Natural killer cell (primary cell): Measurements from ENCODE around the gene PROCR. TPM values are rescaled to one million over a fixed set of nuclear protein-coding genes. Genes with fewer than 3 reads are reported as not detected.

Experiments
- ATAC-seq, 3 donors: fragments of 150-1000 bp in 2 of 3; fragments of 200-7000 bp in 1 of 3; cut with Tn5 transposase; 1 replicate in 1 of 3; 2 replicates in 2 of 3; pipeline ENCODE4 v1.10.0; 2021; ENCODE audit warnings: mild to moderate bottlenecking in 2 of 3, moderate library complexity in 2 of 3
- DNase-seq, 2 donors: peaks; one replicate each; pipeline versions ENCODE4 v3.0.0 to v3.0.0-alpha.2; 2013 to 2021; ENCODE audit warnings: mixed read lengths in 1 of 2
- H3K27ac ChIP-seq: one replicate; pipeline ENCODE4 v1.5.1; 2013; ENCODE audit warnings: mild to moderate bottlenecking, low read length
- H3K27me3 ChIP-seq: one replicate; pipeline ENCODE4 v1.6.1; 2013; ENCODE audit warnings: low read length; ENCODE audit not compliant: control insufficient read depth, insufficient read depth
- H3K36me3 ChIP-seq: one replicate; pipeline ENCODE4 v1.6.1; 2013; ENCODE audit warnings: low read length; ENCODE audit not compliant: control insufficient read depth, insufficient read depth
- H3K4me1 ChIP-seq: one replicate; pipeline ENCODE4 v1.6.1; 2013; ENCODE audit warnings: low read length; ENCODE audit not compliant: control insufficient read depth, insufficient read depth
- H3K4me3 ChIP-seq: one replicate; pipeline ENCODE4 v1.5.1; 2013; ENCODE audit warnings: low read length
- H3K9me3 ChIP-seq: one replicate; pipeline ENCODE4 v1.6.1; 2013; ENCODE audit warnings: low read length; ENCODE audit not compliant: control insufficient read depth, insufficient read depth
- H3K27ac Mint-ChIP-seq, 2 donors: one replicate each; pipeline ENCODE4 v1.8.0; 2022; ENCODE audit warnings: mild to moderate bottlenecking in 2 of 2, mixed read lengths in 2 of 2, moderate library complexity in 1 of 2
- H3K27me3 Mint-ChIP-seq, 2 donors: one replicate each; pipeline ENCODE4 v1.8.0; 2022; ENCODE audit warnings: low read depth in 2 of 2, mixed read lengths in 2 of 2
- H3K36me3 Mint-ChIP-seq: one replicate; pipeline ENCODE4 v1.8.0; 2022; ENCODE audit warnings: mixed read lengths
- H3K4me1 Mint-ChIP-seq, 2 donors: one replicate each; pipeline ENCODE4 v1.8.0; 2022; ENCODE audit warnings: mixed read lengths in 2 of 2
- H3K4me3 Mint-ChIP-seq: one replicate; pipeline ENCODE4 v1.8.0; 2022; ENCODE audit warnings: mild to moderate bottlenecking, moderate library complexity, mixed read lengths
- H3K9me3 Mint-ChIP-seq, 2 donors: one replicate each; pipeline ENCODE4 v1.8.0; 2022; ENCODE audit warnings: mixed read lengths in 2 of 2
- WGBS: methylation state at CpG from one replicate; pipeline ENCODE4 v1.1.7; 2013; ENCODE audit warnings: missing lambda C conversion rate; ENCODE audit not compliant: insufficient coverage; 5-methylcytosine and 5-hydroxymethylcytosine counted together
- intact Hi-C: fragments of 100-400 bp; cut with micrococcal nuclease; formaldehyde crosslinking; loops from one replicate; pipeline ENCODE4 v1.14.2; 2022
- total RNA-seq, 4 donors: library from RNA; stranded (reverse); fragments of 120-200 nt in 1 of 4; gene quantifications; one replicate each; pipeline versions ENCODE4 v1.2.3 to v1.2.4, GENCODE V29; 2013 to 2022
- TF ChIP-seq, protein P1 (sequence below): fragments of 200-600 bp; IDR thresholded peaks from one replicate; pipeline ENCODE4 v1.8.0; 2022; ENCODE audit warnings: antibody characterized with exemption

The PROCR gene
- total RNA-seq = 1 to 10 TPM; 6.4 to 9.3 (median 6.4) TPM
- 5.2 TPM for total RNA-seq (2013)

DNA sequence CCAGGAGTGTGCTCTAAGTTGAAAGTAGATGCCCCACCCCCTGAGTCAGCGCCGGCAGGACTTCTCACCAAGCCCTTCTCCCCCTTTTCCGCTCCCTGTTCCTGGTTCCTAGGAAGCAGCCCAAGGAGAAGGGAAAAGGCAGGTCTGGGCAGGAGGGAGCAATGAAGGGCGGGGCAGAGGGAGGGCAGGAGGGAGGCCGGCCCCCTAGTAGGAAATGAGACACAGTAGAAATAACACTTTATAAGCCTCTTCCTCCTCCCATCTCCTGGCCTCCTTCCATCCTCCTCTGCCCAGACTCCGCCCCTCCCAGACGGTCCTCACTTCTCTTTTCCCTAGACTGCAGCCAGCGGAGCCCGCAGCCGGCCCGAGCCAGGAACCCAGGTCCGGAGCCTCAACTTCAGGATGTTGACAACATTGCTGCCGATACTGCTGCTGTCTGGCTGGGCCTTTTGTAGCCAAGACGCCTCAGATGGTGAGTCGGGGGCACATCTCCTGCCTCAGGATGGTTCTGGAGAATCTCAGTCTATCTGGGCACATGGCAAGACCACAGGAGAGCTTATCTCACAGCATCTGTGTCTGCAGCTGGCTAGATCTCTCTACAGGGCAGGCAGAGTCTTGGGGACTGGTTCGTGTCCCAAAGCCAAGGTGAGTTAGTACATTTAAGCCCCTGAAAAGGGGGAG lies at the start of gene PROCR:
TSS of gene PROCR (plus strand) at position 320 of the 681 bp plus-strand sequence. CDS start at position 403, 83 bp downstream.
- H3K4me3 ChIP-seq = peak within 1 kb of the TSS; percentile 24
- 7% methylated on average over 11 of the region's 16 CpGs for WGBS

GRCh38 chr20:35122756-35123405 lies 49.0 kb upstream of the PROCR start:
- WGBS = 96% methylated on average over 4 of the region's 5 CpGs
- Histone ChIP-seq H3K4me3 (no peak overlapping the region), H3K36me3 (peaks cover 68% of the 10 kb centered on the region), H3K27ac (no peak overlapping the region), H3K4me1 (no peaks in the 10 kb centered on the region), H3K9me3 (no peaks in the 10 kb centered on the region), H3K27me3 (no peaks in the 10 kb centered on the region)
- DNase-seq = no peak
- intact Hi-C loops = no loop called here
- no peak for ATAC-seq
- H3K4me3 Mint-ChIP-seq = no peak overlapping the region
- H3K36me3 Mint-ChIP-seq = peaks cover 29% of the 10 kb centered on the region
- H3K27ac Mint-ChIP-seq = no peak overlapping the region
- no peaks in the 10 kb centered on the region for H3K27me3 Mint-ChIP-seq
- H3K4me1 Mint-ChIP-seq = peaks cover 0 to 3% of the 10 kb centered on the region in 2 donors
- TF ChIP-seq, protein P1, sequence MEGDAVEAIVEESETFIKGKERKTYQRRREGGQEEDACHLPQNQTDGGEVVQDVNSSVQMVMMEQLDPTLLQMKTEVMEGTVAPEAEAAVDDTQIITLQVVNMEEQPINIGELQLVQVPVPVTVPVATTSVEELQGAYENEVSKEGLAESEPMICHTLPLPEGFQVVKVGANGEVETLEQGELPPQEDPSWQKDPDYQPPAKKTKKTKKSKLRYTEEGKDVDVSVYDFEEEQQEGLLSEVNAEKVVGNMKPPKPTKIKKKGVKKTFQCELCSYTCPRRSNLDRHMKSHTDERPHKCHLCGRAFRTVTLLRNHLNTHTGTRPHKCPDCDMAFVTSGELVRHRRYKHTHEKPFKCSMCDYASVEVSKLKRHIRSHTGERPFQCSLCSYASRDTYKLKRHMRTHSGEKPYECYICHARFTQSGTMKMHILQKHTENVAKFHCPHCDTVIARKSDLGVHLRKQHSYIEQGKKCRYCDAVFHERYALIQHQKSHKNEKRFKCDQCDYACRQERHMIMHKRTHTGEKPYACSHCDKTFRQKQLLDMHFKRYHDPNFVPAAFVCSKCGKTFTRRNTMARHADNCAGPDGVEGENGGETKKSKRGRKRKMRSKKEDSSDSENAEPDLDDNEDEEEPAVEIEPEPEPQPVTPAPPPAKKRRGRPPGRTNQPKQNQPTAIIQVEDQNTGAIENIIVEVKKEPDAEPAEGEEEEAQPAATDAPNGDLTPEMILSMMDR = no peak
- no peaks in the 10 kb centered on the region for H3K9me3 Mint-ChIP-seq

More for the DNA sequence above, at the start of gene PROCR:
- Mint-ChIP-seq H3K4me3 (peak within 1 kb of the TSS; percentile 95), H3K27ac (peak within 1 kb of the TSS; percentile 80 to 88), H3K27me3 (no peaks in the 10 kb centered on the region), H3K4me1 (peaks cover 31 to 32% of the 10 kb centered on the region in 2 donors), H3K9me3 (no peaks in the 10 kb centered on the region), H3K36me3 (peaks cover 6% of the 10 kb centered on the region)
- DNase-seq = peak; percentile 21 to 25
- Histone ChIP-seq H3K27me3 (no peaks in the 10 kb centered on the region), H3K4me1 (peaks cover 15% of the 10 kb centered on the region), H3K9me3 (no peaks in the 10 kb centered on the region), H3K36me3 (no peaks in the 10 kb centered on the region), H3K27ac (peak within 1 kb of the TSS; percentile 31)
- ATAC-seq = peak; percentile 72 to 87 (median 84)
- intact Hi-C loops = no loop called here
- TF ChIP-seq, protein P1 = no peak

DNA sequence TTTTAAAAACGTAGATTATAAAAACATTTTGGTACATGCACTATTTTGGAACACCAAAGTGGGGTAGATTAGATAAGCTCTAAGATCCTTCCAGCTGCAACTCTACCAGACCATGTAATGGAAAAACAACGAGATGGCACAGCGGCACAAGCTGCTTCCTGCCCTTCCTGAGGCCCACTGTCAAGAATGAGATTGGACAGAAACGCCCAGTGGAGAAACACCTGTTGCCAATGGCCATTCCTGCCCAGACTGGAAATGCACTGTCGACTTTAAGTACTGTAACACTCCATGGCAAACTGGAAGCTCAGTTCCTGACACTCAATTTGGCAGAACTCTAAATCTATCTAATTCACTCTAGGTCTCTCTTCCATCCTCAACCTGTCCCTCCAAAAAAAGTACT lies 46.1 kb upstream of the PROCR start:
- no peak for DNase-seq
- Histone ChIP-seq H3K9me3 (no peaks in the 10 kb centered on the region), H3K27ac (no peak overlapping the region), H3K4me3 (no peak overlapping the region), H3K4me1 (no peaks in the 10 kb centered on the region), H3K27me3 (no peaks in the 10 kb centered on the region), H3K36me3 (peaks cover 65% of the 10 kb centered on the region)
- H3K27me3 Mint-ChIP-seq = no peaks in the 10 kb centered on the region
- H3K9me3 Mint-ChIP-seq = no peaks in the 10 kb centered on the region
- WGBS = 96% methylated on average over 5 of the region's 5 CpGs
- H3K27ac Mint-ChIP-seq = no peak overlapping the region
- no peaks in the 10 kb centered on the region for H3K4me1 Mint-ChIP-seq
- ATAC-seq = no peak
- TF ChIP-seq, protein P1 = no peak
- H3K4me3 Mint-ChIP-seq = no peak overlapping the region
- intact Hi-C loops = no loop called here
- peaks cover 16% of the 10 kb centered on the region for H3K36me3 Mint-ChIP-seq
